Measurements from ENCODE around the gene MAFG.

MAFG gene

DNA sequence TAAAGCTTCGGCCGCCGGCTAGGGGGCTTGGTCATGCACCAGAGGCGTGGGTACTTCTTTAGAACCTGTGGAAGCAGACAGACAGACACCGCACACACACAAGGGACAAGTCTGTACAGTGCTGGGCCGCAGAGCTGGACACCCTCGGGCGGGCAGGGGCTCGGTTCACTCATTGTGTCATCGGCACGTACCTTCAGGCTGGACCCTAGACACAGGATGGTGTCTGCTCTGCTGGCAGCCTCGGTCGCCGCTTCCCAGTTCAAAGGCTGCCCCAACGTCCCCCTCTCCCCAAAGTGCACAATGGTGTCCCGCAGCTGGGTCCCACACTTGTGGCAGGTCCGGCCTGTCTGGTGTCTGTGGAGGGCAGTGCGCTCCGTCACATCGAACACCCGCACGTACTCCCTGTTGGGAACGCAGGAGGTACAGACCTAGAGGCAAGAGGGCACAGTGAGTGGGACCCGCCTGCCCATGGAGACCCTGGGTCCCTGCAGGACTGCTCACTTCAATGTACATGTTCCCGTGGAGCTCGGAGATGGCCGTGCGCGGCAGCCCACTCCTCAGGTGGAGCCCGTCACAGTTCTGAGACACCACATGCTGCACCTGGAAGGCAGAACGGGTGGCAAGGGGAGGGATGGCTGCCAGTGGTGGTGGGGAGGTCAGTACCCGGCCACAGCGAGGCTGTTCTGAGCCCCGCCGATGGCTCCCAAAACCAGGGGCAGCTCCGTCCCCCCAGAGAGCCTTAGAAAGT, 13.3 kb downstream of the MAFG start:
- peaks cover 6% of the 10 kb centered on the region for H3K4me1 ChIP-seq (ENCODE audit: control insufficient read depth, insufficient read depth, low read length)
- peaks cover 6% of the 10 kb centered on the region for H3K27me3 ChIP-seq (ENCODE audit: control insufficient read depth, insufficient read depth, low read length)
- no peaks in the 10 kb centered on the region for H3K9me3 ChIP-seq (ENCODE audit: control insufficient read depth, insufficient read depth, low read length)
- peaks cover 41% of the 10 kb centered on the region for H3K36me3 ChIP-seq (ENCODE audit: control insufficient read depth, insufficient read depth, low read length)
- no peak overlapping the region for H3K4me3 ChIP-seq (ENCODE audit: low read depth, low read length)
- H3K9ac ChIP-seq (ENCODE audit: low read depth, low read length) = no peak overlapping the region

DNA sequence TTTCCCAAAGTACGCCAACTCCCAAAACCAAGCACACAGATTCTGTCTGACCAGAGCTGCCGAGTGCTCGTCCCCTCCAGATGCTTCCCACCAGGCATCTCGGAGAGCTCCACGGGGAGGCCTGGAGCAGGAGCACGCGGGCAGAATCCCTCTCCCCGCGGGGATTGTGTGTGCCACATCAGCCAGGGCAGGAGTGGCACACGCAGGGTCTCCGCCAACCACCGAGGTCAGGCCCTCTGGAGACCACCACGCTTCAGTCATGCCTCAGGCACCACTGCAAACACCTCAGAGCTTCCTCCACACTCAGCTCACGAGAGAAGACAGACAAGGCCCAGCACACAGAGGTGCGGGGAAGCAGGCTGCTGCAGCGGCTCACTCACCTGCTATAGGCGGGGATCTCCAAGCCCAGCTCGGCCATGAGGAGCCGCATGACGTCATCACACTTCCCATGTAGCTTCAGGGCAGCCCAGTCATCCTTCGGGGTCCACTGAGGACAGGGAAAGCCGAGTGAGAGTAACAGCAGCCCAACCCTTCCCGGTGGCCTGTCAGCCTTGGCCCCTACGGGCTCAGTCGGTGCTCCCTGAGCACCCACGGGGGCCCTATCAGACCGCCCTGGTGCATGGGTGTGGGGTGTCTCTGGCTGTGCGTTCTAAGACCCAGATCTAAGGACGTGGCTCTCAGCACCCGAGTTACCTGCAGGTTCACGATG, 14.0 kb downstream of the MAFG start:
- Histone ChIP-seq H3K9ac (ENCODE audit: low read depth, low read length) (no peak overlapping the region), H3K4me1 (ENCODE audit: control insufficient read depth, insufficient read depth, low read length) (peaks cover 6% of the 10 kb centered on the region), H3K36me3 (ENCODE audit: control insufficient read depth, insufficient read depth, low read length) (peaks cover 39% of the 10 kb centered on the region), H3K9me3 (ENCODE audit: control insufficient read depth, insufficient read depth, low read length) (no peaks in the 10 kb centered on the region), H3K27me3 (ENCODE audit: control insufficient read depth, insufficient read depth, low read length) (peaks cover 6% of the 10 kb centered on the region), H3K4me3 (ENCODE audit: low read depth, low read length) (no peak overlapping the region)

DNA sequence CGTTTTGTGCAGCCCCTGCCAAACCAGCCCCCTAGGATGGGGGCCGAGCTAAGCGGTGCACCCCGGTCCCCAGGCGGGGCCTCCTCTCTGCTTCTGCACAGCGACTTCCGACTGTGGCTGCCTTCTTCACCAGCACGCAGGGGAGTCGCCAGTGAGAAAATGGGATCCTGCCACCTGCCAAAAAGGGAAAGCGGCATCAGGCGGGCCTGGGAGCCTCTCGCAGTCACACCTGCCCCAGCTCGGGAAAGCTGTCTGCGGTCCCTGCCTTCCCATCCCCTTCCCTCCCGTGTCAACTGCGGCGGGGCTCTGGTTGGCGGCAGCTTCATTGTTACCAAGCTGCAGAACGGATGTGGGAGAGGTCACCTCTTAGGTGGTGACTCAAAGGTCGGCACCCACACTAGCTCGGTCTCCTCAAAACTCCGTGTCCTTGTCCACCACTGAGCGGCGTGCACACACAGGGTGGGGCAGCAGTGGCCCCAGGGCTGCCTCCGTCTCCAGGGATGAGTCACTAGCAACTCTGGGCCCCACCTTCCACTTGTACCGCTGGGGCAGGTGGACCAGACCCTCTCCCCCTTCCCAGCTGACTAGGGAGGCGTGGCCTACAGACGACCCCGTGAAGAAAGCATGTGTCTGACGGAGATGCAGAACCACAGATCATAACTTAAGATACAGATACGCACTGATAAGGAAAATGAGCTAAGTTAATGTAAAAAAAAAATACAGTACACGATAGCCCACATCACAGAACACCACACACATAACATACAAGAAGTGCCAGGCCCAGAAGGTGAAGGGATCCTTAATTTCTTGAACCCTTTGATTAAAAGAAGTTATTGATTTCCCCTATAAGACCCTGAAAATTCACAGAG, 14.9 kb downstream of the MAFG start:
- Histone ChIP-seq H3K27me3 (ENCODE audit: control insufficient read depth, insufficient read depth, low read length) (peaks cover 6% of the 10 kb centered on the region), H3K36me3 (ENCODE audit: control insufficient read depth, insufficient read depth, low read length) (peaks cover 46% of the 10 kb centered on the region), H3K4me3 (ENCODE audit: low read depth, low read length) (no peak overlapping the region), H3K9ac (ENCODE audit: low read depth, low read length) (no peak overlapping the region), H3K4me1 (ENCODE audit: control insufficient read depth, insufficient read depth, low read length) (peaks cover 6% of the 10 kb centered on the region), H3K9me3 (ENCODE audit: control insufficient read depth, insufficient read depth, low read length) (no peaks in the 10 kb centered on the region)

DNA sequence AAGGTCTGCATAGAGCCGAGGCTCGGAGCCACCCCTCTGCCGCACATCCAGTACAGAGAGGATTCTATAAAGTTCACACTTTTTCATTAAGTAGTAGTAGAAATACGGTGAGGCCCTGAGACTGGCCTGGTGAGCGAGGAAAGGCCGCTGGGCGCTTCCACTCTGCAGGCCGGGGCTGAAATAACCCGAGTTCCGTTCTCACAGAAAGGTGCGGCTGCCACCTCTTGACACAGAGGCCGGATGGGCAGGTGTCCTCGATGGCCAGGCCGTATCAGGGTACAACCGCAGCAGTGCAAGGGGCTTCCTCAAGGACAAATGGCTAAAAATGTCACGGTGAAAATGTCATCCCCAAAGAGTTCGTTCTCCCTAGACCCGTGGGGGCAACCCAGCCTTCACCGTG, 15.6 kb downstream of the MAFG start:
- H3K27me3 ChIP-seq (ENCODE audit: control insufficient read depth, insufficient read depth, low read length) = peaks cover 6% of the 10 kb centered on the region
- H3K9ac ChIP-seq (ENCODE audit: low read depth, low read length) = no peak overlapping the region
- peaks cover 53% of the 10 kb centered on the region for H3K36me3 ChIP-seq (ENCODE audit: control insufficient read depth, insufficient read depth, low read length)
- no peak overlapping the region for H3K4me3 ChIP-seq (ENCODE audit: low read depth, low read length)
- peaks cover 3% of the 10 kb centered on the region for H3K4me1 ChIP-seq (ENCODE audit: control insufficient read depth, insufficient read depth, low read length)
- no peaks in the 10 kb centered on the region for H3K9me3 ChIP-seq (ENCODE audit: control insufficient read depth, insufficient read depth, low read length)

DNA sequence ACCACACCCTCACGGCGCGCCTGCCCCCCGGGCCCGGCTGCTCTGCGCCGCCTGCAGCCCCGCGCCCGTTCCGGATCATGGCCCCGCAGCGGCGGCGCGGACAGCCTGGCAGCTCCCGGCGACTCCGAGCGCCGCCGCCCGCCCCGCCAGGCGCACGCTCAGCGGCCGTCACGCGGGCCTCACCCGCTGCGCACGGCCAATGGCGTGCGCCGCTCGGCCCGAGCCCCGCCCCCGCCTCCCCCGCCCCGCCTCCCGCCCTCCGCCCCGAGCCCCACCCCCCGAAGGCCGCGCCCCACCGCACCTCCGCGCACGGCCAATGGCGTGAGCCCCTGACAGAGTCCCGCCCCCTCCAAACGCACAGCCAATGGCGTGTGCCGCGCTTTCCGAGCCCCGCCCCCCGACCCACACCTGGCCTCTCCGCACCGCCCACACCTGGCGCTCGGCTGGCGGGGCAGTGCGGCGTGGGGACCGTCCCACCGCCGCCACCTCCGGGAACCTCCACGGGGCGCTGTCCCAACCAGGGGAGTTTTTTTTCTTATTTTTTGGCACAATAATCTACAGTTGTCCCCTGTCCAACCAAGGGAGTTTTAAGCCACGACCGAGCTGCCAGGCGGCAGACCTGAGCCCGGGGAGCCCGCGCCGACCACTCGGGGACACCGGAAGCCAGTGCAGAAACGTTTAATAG, 16.1 kb downstream of the MAFG start, which contains the start of gene PCYT2:
Gene PCYT2, minus strand, starts transcription at position 123 of the 685 bp plus-strand sequence. Its CDS starts 44 bp downstream, at position 79.
- Histone ChIP-seq H3K4me1 (ENCODE audit: control insufficient read depth, insufficient read depth, low read length) (no peaks in the 10 kb centered on the region), H3K36me3 (ENCODE audit: control insufficient read depth, insufficient read depth, low read length) (peaks cover 54% of the 10 kb centered on the region), H3K4me3 (ENCODE audit: low read depth, low read length) (peak within 1 kb of the TSS; percentile 69), H3K9ac (ENCODE audit: low read depth, low read length) (peak within 1 kb of the TSS; percentile 47), H3K27me3 (ENCODE audit: control insufficient read depth, insufficient read depth, low read length) (peaks cover 6% of the 10 kb centered on the region), H3K9me3 (ENCODE audit: control insufficient read depth, insufficient read depth, low read length) (no peaks in the 10 kb centered on the region)

DNA sequence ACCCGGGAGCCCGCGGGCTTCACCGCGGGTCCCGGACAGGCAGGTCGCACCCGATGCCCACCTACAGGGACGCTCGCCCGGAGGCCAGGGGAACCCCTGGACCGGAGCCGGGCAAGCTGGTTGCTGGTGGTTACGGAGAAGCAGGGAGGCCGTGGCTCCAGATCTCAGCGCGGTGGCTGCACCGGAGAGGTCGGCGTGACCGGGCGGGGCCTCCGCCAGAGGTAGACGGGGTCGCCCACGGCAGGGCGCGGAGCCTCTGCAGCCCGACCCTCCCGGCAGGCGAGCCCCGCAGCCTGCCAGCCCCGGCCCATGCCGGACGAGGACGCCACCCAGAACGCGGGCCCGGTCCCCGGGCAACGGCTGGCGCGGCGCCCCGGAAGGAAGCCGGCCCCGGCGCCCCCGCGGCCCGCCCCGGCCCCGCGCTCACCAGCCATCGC, 16.7 kb downstream of the MAFG start:
- peaks cover 53% of the 10 kb centered on the region for H3K36me3 ChIP-seq (ENCODE audit: control insufficient read depth, insufficient read depth, low read length)
- no peaks in the 10 kb centered on the region for H3K4me1 ChIP-seq (ENCODE audit: control insufficient read depth, insufficient read depth, low read length)
- peaks cover 6% of the 10 kb centered on the region for H3K27me3 ChIP-seq (ENCODE audit: control insufficient read depth, insufficient read depth, low read length)
- peak overlapping the region; percentile 47 for H3K9ac ChIP-seq (ENCODE audit: low read depth, low read length)
- H3K4me3 ChIP-seq (ENCODE audit: low read depth, low read length) = peak overlapping the region; percentile 69
- H3K9me3 ChIP-seq (ENCODE audit: control insufficient read depth, insufficient read depth, low read length) = no peaks in the 10 kb centered on the region

DNA sequence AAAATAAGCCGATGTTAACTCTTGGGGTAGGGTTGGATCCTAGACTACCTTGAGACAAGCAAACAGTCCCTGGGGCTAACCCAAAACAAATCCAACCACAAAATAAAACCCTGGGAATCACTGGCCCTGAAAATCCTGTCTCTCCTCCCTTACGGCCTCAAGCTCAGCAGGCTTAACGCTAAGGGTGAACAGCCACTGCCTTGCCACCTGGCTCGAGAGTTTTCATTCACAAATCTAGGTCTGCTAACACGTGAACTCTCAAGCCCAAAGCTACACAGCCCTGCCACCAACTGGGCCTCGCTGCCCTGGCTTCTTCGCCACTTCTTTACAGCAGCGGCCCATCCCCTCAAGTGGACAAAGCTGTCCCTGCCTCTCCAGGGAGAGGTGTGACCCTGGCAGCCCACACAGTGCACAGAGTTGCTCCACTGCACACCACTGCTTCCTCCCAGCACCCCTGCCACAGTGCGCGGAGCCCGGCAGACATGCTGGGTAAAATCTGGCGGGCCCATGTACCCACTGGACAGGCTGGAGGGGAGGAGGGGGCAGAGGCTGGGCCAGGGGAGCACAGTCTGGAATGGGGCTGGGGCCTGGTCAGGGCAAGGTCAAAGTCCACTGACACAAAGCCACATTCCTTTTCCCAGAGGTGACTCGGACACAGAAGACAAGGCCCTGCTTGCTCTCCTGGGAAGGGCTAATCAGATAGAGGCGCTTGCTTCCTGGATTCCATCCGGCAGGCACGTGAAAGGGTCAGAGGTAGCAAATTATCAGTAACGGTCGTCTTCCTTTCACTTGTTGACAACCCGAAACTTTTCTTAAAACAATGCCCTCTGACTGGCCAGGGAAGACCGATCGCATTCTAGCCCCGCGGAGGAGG, 17.3 kb downstream of the MAFG start:
- Histone ChIP-seq H3K27me3 (ENCODE audit: control insufficient read depth, insufficient read depth, low read length) (peaks cover 6% of the 10 kb centered on the region), H3K9ac (ENCODE audit: low read depth, low read length) (peak overlapping the region; percentile 47), H3K9me3 (ENCODE audit: control insufficient read depth, insufficient read depth, low read length) (no peaks in the 10 kb centered on the region), H3K36me3 (ENCODE audit: control insufficient read depth, insufficient read depth, low read length) (peaks cover 51% of the 10 kb centered on the region), H3K4me3 (ENCODE audit: low read depth, low read length) (peak overlapping the region; percentile 69), H3K4me1 (ENCODE audit: control insufficient read depth, insufficient read depth, low read length) (no peaks in the 10 kb centered on the region)

DNA sequence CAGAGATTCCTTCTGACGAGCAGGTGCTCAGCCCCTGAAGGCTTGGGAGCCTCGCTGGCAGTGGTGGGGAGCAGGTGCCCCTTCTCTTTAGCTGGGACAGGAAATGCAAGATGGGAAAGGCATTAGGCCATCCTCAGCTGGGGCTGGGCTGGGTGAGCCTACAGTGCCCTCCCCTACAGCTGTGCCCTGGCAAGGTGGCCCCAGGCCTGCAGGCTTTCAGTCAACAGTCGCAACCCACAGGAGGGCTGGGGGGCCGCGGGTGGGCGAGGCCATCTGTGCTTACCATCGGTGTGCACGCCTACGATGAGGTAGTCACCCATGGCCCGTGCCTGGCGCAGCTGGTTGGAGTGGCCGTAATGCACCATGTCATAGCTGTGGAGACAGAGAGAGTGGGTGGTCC, 18.3 kb downstream of the MAFG start:
- Histone ChIP-seq H3K9ac (ENCODE audit: low read depth, low read length) (no peak overlapping the region), H3K9me3 (ENCODE audit: control insufficient read depth, insufficient read depth, low read length) (no peaks in the 10 kb centered on the region), H3K4me3 (ENCODE audit: low read depth, low read length) (no peak overlapping the region), H3K36me3 (ENCODE audit: control insufficient read depth, insufficient read depth, low read length) (peaks cover 45% of the 10 kb centered on the region), H3K4me1 (ENCODE audit: control insufficient read depth, insufficient read depth, low read length) (no peaks in the 10 kb centered on the region), H3K27me3 (ENCODE audit: control insufficient read depth, insufficient read depth, low read length) (peaks cover 6% of the 10 kb centered on the region)

DNA sequence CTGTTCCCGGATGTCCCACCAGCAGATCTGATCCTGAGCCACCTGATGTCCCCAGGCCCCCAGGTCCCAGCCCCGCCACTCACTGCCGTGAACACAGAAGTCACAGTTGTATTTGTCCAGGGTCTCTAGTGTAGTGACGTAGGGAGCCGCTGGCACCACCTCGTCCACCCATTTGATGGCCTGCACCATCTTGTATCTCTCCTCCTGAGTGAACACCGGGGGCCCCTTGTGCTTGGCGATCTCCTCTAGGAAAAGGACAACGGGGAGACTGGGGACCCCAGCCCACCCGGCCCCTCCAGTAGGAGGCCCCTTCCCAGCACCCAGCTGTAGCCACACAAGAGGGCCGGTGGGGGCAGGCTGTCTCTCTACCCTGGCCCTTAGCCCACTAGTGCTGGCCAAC, 18.7 kb downstream of the MAFG start:
- no peaks in the 10 kb centered on the region for H3K9me3 ChIP-seq (ENCODE audit: control insufficient read depth, insufficient read depth, low read length)
- peaks cover 41% of the 10 kb centered on the region for H3K36me3 ChIP-seq (ENCODE audit: control insufficient read depth, insufficient read depth, low read length)
- H3K4me1 ChIP-seq (ENCODE audit: control insufficient read depth, insufficient read depth, low read length) = no peaks in the 10 kb centered on the region
- peaks cover 6% of the 10 kb centered on the region for H3K27me3 ChIP-seq (ENCODE audit: control insufficient read depth, insufficient read depth, low read length)
- H3K9ac ChIP-seq (ENCODE audit: low read depth, low read length) = no peak overlapping the region
- no peak overlapping the region for H3K4me3 ChIP-seq (ENCODE audit: low read depth, low read length)

DNA sequence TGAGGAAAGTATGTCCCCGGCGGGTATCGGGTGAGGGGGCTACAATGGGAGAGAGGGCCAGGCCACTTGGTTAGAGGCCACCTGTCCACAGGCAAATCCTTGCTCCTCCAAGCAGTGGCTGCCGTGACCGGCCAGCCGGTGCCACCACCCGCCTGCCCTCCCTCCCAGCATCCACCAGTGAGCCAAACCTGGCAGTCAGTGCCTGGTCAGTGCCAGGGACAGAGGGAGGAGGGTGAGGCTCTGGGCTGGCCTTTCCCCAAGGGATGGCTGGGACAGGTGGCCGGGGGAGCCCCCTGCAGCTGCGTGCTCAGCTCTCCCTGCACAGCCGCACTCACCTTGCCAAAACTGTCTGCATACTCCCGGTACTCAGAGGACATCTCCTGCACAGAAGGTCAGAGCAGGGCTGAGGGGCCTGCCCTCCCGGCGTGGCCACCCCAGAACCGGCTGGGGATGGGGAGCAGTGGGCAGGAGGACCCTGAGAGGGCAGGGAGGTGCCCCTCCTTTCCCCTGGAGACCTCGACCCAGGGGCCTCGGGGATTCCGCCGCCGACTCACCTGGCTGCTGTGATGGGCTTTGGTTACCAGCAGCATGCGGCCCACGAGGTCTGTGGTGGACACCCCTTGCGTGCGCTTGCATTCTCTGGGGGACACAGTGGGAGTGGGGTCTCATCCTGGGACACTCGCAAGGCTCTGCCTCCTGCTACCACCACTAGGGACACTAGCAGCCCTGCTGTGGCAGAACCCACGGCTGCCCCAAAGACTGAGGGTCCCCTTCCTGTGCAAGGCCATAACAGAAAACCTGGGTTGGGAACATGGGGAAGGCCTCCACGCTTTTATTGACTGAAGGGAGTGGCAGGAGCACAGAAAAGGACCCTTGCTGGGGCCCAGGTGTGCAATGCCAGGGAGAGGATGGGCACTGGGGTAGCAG, 20.1 kb downstream of the MAFG start:
- Histone ChIP-seq H3K4me1 (ENCODE audit: control insufficient read depth, insufficient read depth, low read length) (no peaks in the 10 kb centered on the region), H3K36me3 (ENCODE audit: control insufficient read depth, insufficient read depth, low read length) (peaks cover 32% of the 10 kb centered on the region), H3K27me3 (ENCODE audit: control insufficient read depth, insufficient read depth, low read length) (peaks cover 6% of the 10 kb centered on the region), H3K9me3 (ENCODE audit: control insufficient read depth, insufficient read depth, low read length) (no peaks in the 10 kb centered on the region), H3K9ac (ENCODE audit: low read depth, low read length) (no peak overlapping the region), H3K4me3 (ENCODE audit: low read depth, low read length) (no peak overlapping the region)
